Liver (tissue), 9 donors: ENCODE data around the gene ADCK1. TPM values are rescaled to one million over a fixed set of nuclear protein-coding genes. Genes with fewer than 3 reads are reported as not detected.

Experiments used
- DNase-seq: peaks from one replicate; pipeline ENCODE4 v3.0.0-alpha.2; 2017; ENCODE audit warnings: low spot score
- H3K27ac ChIP-seq, 2 donors: one replicate each; pipeline ENCODE4 v1.7.0; 2013; ENCODE audit warnings: inconsistent platforms in 2 of 2, low read length in 2 of 2, control low read depth in 1 of 2, low read depth in 1 of 2, mild to moderate bottlenecking in 1 of 2
- H3K27me3 ChIP-seq, 4 donors: one replicate each; pipeline versions ENCODE4 v1.6.1 to v1.7.0; 2013; ENCODE audit warnings: low read length in 3 of 4, inconsistent platforms in 1 of 4, mild to moderate bottlenecking in 1 of 4, moderate library complexity in 1 of 4; ENCODE audit not compliant: control insufficient read depth in 4 of 4, insufficient read depth in 4 of 4
- H3K36me3 ChIP-seq, 4 donors: one replicate each; pipeline versions ENCODE4 v1.6.1 to v1.7.0; 2013; ENCODE audit warnings: low read length in 3 of 4, mild to moderate bottlenecking in 3 of 4, low read depth in 1 of 4, moderate library complexity in 1 of 4; ENCODE audit not compliant: control insufficient read depth in 4 of 4, insufficient read depth in 3 of 4
- H3K4me1 ChIP-seq, 4 donors: one replicate each; pipeline versions ENCODE4 v1.6.1 to v1.7.0; 2013; ENCODE audit warnings: low read length in 3 of 4, mild to moderate bottlenecking in 3 of 4, moderate library complexity in 1 of 4; ENCODE audit not compliant: control insufficient read depth in 4 of 4, insufficient read depth in 4 of 4
- H3K4me3 ChIP-seq, 3 donors: one replicate each; pipeline versions ENCODE4 v1.6.1 to v1.7.0; 2013; ENCODE audit warnings: low read length in 3 of 3, control low read depth in 1 of 3, low read depth in 1 of 3, mild to moderate bottlenecking in 1 of 3
- H3K9ac ChIP-seq, 2 donors: one replicate each; pipeline ENCODE4 v1.7.0; 2013; ENCODE audit warnings: low read length in 2 of 2, mild to moderate bottlenecking in 2 of 2, moderate library complexity in 2 of 2, control low read depth in 1 of 2, low read depth in 1 of 2
- H3K9me3 ChIP-seq, 4 donors: one replicate each; pipeline versions ENCODE4 v1.6.1 to v1.7.0; 2013; ENCODE audit warnings: low read length in 3 of 4; ENCODE audit not compliant: control insufficient read depth in 4 of 4
- EGR1 ChIP-seq, 2 donors: IDR thresholded peaks; 2 replicates each; pipeline ENCODE4 v1.6.1; 2016 to 2018; ENCODE audit warnings: antibody characterized with exemption in 2 of 2, low read depth in 2 of 2
- FOXA1 ChIP-seq: IDR thresholded peaks from 2 replicates; pipeline ENCODE4 v1.6.1; 2016; ENCODE audit warnings: antibody characterized with exemption
- FOXA2 ChIP-seq: IDR thresholded peaks from 2 replicates; pipeline ENCODE4 v1.6.1; 2016; ENCODE audit warnings: antibody characterized with exemption
- GABPA ChIP-seq, 2 donors: IDR thresholded peaks in 1 of 2; conservative IDR thresholded peaks in 1 of 2; 2 replicates each; pipeline ENCODE4 v1.6.1; 2016; ENCODE audit warnings: antibody characterized with exemption in 2 of 2, mild to moderate bottlenecking in 1 of 2, moderate library complexity in 1 of 2
- HNF4A ChIP-seq, 2 donors: conservative IDR thresholded peaks; 2 replicates each; pipeline ENCODE4 v1.6.1; 2016; ENCODE audit warnings: antibody characterized with exemption in 2 of 2, mild to moderate bottlenecking in 2 of 2
- HNF4G ChIP-seq: IDR thresholded peaks from 2 replicates; pipeline ENCODE4 v1.6.1; 2016; ENCODE audit warnings: antibody characterized with exemption
- JUND ChIP-seq, 2 donors: IDR thresholded peaks; 2 replicates each; pipeline ENCODE4 v1.6.1; 2016; ENCODE audit warnings: antibody characterized with exemption in 2 of 2
- NR2F2 ChIP-seq: IDR thresholded peaks from 2 replicates; pipeline ENCODE4 v1.6.1; 2016; ENCODE audit warnings: antibody characterized with exemption
- RAD21 ChIP-seq, 2 donors: IDR thresholded peaks; 2 replicates each; pipeline ENCODE4 v1.6.1; 2016; ENCODE audit warnings: antibody characterized with exemption in 2 of 2, mild to moderate bottlenecking in 2 of 2
- RXRA ChIP-seq, 2 donors: IDR thresholded peaks; 2 replicates each; pipeline ENCODE4 v1.6.1; 2017 to 2018; ENCODE audit warnings: antibody characterized with exemption in 2 of 2, mild to moderate bottlenecking in 1 of 2
- SP1 ChIP-seq: IDR thresholded peaks from 2 replicates; pipeline ENCODE4 v1.6.1; 2018; ENCODE audit warnings: antibody characterized with exemption, mild to moderate bottlenecking
- TAF1 ChIP-seq: conservative IDR thresholded peaks from 2 replicates; pipeline ENCODE4 v1.6.1; 2016; ENCODE audit warnings: antibody characterized with exemption, mild to moderate bottlenecking
- YY1 ChIP-seq: IDR thresholded peaks from 2 replicates; pipeline ENCODE4 v1.6.1; 2016; ENCODE audit warnings: antibody characterized with exemption, mild to moderate bottlenecking
- WGBS: extraction: QIAGEN DNeasy Blood & Tissue Kit; methylation state at CpG from one replicate; pipeline ENCODE4 v1.1.7; 2013; 5-methylcytosine and 5-hydroxymethylcytosine counted together
- polyA plus RNA-seq, 2 donors: library from polyadenylated mRNA; stranded (reverse) in 1 of 2; unstranded in 1 of 2; fragments of 200-250 nt in 1 of 2; fragments of >200 nt in 1 of 2; fragmentation: Nextera tagmentation in 1 of 2; extraction: Ambion mirVana in 1 of 2; gene quantifications; one replicate each; pipeline versions ENCODE4 v1.2.1 to v1.2.3, GENCODE V29; 2013 to 2015
- total RNA-seq, 2 donors: library from RNA; depleted of rRNA; stranded (reverse); fragments of >200 nt; gene quantifications; one replicate each; pipeline ENCODE4 v1.2.3, GENCODE V29; 2014
- TF ChIP-seq, protein P1 (sequence below): IDR thresholded peaks from 2 replicates; pipeline ENCODE4 v1.6.1; 2016; ENCODE audit warnings: antibody characterized with exemption
- TF ChIP-seq, protein P2 (sequence below): fragments of 150-350 bp; IDR thresholded peaks from 2 replicates; pipeline ENCODE4 v1.5.1; 2017; ENCODE audit warnings: improper control_type of control experiment, low read depth, low read length; ENCODE audit not compliant: missing input control
- TF ChIP-seq, protein P3 (sequence below): IDR thresholded peaks from 2 replicates; pipeline ENCODE4 v1.6.1; 2016; ENCODE audit warnings: antibody characterized with exemption
- TF ChIP-seq, protein P4 (sequence below): IDR thresholded peaks from 2 replicates; pipeline ENCODE4 v1.6.1; 2016; ENCODE audit warnings: antibody characterized with exemption, mild to moderate bottlenecking
- TF ChIP-seq, protein P5 (sequence below): IDR thresholded peaks from 2 replicates; pipeline ENCODE4 v1.6.1; 2016; ENCODE audit warnings: antibody characterized with exemption
- donor health status: healthy.
- donor health status: healthy.
- donor health status: healthy.
- donor health status: healthy.
- donor health status: healthy.

Gene ADCK1
- total and polyA plus RNA-seq, 4 donors = 4.0 to 4.9 (median 4.4) TPM

DNA sequence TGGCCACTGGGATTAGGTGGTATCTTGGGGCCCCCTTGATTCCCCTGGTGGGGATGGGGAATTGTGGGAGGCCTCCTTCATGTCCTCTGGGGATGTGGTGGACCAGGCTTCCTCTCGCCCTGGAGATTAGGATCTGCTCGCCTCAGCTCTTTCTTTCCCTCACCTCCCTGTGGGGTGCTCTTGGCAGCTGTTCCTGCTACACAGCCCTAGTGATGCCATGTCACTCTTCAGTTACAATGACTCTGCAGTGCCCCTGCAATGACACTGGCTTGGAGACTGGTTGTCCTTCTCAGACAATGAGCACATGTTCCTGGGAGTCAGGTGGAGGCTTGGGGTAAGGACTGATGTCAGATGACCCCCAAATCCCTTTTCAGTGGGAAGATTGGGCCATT lies 83.9 kb downstream of the ADCK1 start:
- peaks cover 0 to 13% (median 4%) of the 10 kb centered on the region in 4 donors for H3K36me3 ChIP-seq
- TF ChIP-seq, protein P1, sequence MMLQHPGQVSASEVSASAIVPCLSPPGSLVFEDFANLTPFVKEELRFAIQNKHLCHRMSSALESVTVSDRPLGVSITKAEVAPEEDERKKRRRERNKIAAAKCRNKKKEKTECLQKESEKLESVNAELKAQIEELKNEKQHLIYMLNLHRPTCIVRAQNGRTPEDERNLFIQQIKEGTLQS = no peak
- TF ChIP-seq, protein P2, sequence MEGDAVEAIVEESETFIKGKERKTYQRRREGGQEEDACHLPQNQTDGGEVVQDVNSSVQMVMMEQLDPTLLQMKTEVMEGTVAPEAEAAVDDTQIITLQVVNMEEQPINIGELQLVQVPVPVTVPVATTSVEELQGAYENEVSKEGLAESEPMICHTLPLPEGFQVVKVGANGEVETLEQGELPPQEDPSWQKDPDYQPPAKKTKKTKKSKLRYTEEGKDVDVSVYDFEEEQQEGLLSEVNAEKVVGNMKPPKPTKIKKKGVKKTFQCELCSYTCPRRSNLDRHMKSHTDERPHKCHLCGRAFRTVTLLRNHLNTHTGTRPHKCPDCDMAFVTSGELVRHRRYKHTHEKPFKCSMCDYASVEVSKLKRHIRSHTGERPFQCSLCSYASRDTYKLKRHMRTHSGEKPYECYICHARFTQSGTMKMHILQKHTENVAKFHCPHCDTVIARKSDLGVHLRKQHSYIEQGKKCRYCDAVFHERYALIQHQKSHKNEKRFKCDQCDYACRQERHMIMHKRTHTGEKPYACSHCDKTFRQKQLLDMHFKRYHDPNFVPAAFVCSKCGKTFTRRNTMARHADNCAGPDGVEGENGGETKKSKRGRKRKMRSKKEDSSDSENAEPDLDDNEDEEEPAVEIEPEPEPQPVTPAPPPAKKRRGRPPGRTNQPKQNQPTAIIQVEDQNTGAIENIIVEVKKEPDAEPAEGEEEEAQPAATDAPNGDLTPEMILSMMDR = no peak
- TF ChIP-seq JUND (IDR thresholded peaks at IDR 0.05) (no peak), HNF4G (no peak), RAD21 (IDR thresholded peaks at IDR 0.05) (no peak), EGR1 (IDR thresholded peaks at IDR 0.05; ENCODE audit: low read depth in 2 of 2) (no peak), FOXA2 (no peak), SP1 (no peak), TAF1 (no peak), FOXA1 (no peak), YY1 (no peak), RXRA (IDR thresholded peaks at IDR 0.05) (no peak), NR2F2 (no peak), HNF4A (conservative IDR thresholded peaks at IDR 0.05) (no peak)
- TF ChIP-seq, protein P3, sequence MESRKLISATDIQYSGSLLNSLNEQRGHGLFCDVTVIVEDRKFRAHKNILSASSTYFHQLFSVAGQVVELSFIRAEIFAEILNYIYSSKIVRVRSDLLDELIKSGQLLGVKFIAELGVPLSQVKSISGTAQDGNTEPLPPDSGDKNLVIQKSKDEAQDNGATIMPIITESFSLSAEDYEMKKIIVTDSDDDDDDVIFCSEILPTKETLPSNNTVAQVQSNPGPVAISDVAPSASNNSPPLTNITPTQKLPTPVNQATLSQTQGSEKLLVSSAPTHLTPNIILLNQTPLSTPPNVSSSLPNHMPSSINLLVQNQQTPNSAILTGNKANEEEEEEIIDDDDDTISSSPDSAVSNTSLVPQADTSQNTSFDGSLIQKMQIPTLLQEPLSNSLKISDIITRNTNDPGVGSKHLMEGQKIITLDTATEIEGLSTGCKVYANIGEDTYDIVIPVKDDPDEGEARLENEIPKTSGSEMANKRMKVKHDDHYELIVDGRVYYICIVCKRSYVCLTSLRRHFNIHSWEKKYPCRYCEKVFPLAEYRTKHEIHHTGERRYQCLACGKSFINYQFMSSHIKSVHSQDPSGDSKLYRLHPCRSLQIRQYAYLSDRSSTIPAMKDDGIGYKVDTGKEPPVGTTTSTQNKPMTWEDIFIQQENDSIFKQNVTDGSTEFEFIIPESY = no peak
- TF ChIP-seq, protein P4, sequence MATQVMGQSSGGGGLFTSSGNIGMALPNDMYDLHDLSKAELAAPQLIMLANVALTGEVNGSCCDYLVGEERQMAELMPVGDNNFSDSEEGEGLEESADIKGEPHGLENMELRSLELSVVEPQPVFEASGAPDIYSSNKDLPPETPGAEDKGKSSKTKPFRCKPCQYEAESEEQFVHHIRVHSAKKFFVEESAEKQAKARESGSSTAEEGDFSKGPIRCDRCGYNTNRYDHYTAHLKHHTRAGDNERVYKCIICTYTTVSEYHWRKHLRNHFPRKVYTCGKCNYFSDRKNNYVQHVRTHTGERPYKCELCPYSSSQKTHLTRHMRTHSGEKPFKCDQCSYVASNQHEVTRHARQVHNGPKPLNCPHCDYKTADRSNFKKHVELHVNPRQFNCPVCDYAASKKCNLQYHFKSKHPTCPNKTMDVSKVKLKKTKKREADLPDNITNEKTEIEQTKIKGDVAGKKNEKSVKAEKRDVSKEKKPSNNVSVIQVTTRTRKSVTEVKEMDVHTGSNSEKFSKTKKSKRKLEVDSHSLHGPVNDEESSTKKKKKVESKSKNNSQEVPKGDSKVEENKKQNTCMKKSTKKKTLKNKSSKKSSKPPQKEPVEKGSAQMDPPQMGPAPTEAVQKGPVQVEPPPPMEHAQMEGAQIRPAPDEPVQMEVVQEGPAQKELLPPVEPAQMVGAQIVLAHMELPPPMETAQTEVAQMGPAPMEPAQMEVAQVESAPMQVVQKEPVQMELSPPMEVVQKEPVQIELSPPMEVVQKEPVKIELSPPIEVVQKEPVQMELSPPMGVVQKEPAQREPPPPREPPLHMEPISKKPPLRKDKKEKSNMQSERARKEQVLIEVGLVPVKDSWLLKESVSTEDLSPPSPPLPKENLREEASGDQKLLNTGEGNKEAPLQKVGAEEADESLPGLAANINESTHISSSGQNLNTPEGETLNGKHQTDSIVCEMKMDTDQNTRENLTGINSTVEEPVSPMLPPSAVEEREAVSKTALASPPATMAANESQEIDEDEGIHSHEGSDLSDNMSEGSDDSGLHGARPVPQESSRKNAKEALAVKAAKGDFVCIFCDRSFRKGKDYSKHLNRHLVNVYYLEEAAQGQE = no peak
- TF ChIP-seq, protein P5, sequence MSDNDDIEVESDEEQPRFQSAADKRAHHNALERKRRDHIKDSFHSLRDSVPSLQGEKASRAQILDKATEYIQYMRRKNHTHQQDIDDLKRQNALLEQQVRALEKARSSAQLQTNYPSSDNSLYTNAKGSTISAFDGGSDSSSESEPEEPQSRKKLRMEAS = no peak
- no peaks in the 10 kb centered on the region for H3K9me3 ChIP-seq
- no peak overlapping the region for H3K4me3 ChIP-seq
- WGBS = 91% methylated on average over 2 of the region's 2 CpGs
- no peaks in the 10 kb centered on the region for H3K27me3 ChIP-seq
- no peak overlapping the region for H3K27ac ChIP-seq
- H3K4me1 ChIP-seq = no peaks in the 10 kb centered on the region
- no peak overlapping the region for H3K9ac ChIP-seq
- DNase-seq = no peak

DNA sequence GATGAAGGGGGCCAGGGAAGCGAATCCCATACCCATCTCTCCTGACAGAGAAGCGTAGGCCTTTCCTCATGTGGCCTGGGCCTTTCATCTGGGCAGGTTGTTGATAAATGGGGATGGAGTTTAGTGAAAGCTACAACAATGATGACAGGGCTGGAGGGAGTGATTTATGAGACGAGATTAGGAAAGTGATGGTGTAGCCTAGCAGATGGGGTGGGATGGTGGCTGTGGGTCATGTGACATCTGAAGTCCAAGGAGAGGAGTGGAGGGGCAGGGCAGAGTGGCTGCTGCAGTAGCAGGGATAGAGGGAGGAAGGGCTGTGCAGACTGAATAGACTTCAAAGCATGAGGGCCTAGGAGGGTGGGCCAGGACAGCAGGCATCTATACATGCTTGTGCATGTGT lies 85.5 kb downstream of the ADCK1 start:
- Histone ChIP-seq H3K9me3 (peaks cover 0 to 2% (median 0%) of the 10 kb centered on the region in 4 donors), H3K9ac (no peak overlapping the region), H3K4me3 (no peak overlapping the region), H3K27ac (no peak overlapping the region), H3K36me3 (peaks cover 0 to 13% (median 5%) of the 10 kb centered on the region in 4 donors), H3K4me1 (no peaks in the 10 kb centered on the region), H3K27me3 (no peaks in the 10 kb centered on the region)
- TF ChIP-seq, protein P4 = no peak
- TF ChIP-seq, protein P5 = no peak
- TF ChIP-seq JUND (IDR thresholded peaks at IDR 0.05) (no peak), GABPA (IDR thresholded peaks at IDR 0.05 in 1 of 2, conservative IDR thresholded peaks at IDR 0.05 in 1 of 2) (no peak), NR2F2 (no peak)
- no peak for DNase-seq
- WGBS = 92% methylated on average over 3 of the region's 3 CpGs
